ENCODE data around the gene UNC93A.

UNC93A gene

DNA sequence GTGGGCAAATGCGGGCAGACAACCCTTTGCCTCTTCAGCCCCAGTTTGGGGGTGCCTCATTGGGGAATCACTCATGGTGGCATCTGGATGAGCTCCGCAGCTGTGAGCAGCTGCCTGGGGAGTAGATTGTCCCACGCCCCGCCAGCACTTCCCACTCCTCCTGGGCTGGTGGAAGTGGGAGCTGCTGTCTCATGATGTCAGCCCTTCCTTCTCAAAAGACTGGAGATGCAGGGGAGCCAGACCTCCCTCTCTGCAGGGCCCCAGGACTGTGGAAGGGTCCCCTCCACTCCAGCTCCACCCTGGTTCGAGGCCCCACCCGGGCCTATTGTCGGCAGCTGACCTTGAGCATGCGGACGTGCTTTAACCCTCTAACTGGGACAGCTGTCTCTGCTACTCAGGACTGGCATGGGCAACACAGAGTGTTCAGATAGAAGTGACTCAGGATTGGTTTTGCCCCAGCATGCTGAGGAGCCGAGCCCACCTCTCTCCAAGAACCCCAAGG lies 2.0 kb downstream of the UNC93A start:
- no peak for DNase-seq (ENCODE audit: low read depth in 2 of 2, low spot score in 1 of 2)

DNA sequence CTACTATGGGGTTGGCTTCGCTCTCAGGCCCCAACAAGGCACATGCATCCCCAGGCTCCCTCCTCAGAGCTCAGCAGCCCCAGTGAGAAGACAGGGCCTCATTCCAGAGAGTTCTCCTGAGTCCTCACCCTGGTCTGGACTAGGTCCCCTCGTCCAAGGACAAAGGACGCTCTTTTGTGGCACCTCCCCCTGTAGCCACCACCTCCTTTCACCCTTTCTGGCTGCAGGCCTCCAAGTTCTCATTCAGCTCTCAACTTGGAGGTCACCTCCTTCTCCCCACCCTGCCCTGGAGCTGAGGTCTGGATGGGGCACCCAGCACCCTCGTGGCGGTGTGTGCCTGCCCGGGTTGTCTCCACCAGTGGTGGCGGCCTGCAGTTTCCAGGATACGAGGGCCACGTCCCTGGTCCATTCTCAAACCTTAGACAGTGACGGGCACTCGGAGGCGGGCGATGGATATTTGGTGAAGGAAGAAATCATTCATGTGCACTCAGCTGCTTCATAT lies 2.5 kb downstream of the UNC93A start:
- DNase-seq (ENCODE audit: low read depth in 2 of 2, low spot score in 1 of 2), result no peak

DNA sequence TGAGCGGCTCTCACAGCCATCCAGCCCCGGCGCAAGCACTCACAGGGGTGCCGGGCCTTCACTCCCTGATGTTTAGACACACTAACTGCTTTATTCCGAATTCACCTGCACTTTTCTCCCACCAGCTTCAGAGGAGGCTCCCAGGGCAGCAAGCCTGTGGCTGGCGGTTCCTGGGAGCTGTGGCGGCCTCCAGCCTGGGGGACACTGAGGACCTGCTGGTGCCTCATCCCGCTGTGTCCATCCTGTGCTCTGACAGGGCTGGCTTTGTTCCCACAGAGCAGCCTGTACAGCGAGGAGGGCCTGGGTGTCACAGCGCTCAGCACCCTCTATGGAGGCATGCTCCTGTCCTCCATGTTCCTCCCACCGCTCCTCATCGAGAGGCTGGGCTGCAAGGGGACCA lies 3.1 kb downstream of the UNC93A start:
- no peak for DNase-seq (ENCODE audit: low read depth in 2 of 2, low spot score in 1 of 2)

DNA sequence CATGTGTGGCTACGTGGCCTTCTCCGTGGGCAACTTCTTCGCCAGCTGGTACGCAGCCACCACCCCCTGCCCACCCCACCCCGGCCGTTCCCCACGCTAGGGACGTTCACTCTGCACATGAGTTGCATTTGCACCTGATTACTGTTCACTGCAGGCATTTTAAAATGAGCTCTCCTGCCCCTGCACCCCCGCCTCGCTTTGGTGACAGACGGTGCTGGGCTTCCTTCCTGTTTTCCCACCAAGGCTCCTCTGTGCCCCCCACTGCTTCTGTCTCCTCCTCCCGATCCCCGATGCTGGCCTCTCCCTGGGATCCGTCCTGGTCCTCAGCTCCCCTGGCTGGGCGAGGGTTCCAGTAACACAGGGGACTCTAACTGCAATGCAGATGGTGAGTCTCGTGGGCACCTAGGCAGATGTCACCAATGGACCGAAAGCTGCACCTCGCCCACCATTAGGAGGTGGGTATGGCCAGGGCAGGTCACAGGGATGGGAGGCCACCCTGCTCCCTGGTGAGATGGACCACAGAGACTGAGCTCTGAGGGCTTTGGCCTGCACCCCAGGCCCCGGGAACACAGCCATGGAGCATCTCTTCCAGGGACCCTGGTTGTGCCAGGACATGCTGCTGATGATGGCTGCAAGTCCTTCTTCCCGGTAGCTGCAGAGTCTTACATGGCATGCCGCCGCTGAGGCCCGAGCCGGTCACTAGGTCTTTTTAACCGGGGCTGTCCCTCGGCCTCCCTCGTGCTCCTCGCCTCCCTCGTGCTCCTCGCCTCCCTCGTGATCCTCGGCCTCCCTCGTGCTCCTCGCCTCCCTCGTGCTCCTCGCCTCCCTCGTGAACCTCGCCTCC lies 3.8 kb downstream of the UNC93A start:
- DNase-seq (ENCODE audit: low read depth in 2 of 2, low spot score in 1 of 2), result no peak

DNA sequence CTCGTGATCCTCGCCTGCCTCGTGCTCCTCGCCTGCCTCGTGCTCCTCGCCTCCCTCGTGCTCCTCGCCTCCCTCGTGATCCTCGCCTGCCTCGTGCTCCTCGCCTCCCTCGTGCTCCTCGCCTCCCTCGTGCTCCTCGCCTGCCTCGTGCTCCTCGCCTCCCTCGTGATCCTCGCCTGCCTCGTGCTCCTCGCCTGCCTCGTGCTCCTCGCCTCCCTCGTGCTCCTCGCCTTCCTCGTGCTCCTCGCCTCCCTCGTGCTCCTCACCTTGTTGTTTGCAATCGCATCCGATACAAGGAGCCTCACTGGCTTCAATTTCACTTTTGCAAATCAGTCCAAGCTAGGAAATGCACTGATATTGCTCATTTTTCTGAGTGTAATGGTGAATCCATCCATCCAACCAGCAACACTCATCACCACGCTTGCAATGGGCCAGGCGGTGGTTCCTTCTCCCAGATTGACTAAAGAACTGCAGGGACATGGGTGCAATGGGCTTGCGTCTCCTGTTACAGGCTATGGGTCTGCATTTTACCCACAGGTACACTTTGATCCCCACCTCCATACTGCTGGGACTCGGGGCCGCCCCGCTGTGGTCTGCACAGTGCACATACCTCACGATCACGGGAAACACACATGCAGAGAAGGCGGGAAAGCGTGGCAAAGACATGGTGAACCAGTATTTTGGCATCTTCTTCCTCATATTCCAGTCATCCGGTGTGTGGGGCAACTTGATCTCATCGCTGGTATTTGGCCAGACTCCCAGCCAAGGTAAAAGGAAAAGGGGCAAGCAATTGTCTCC lies 4.6 kb downstream of the UNC93A start:
- DNase-seq (ENCODE audit: low read depth in 2 of 2, low spot score in 1 of 2), result no peak

DNA sequence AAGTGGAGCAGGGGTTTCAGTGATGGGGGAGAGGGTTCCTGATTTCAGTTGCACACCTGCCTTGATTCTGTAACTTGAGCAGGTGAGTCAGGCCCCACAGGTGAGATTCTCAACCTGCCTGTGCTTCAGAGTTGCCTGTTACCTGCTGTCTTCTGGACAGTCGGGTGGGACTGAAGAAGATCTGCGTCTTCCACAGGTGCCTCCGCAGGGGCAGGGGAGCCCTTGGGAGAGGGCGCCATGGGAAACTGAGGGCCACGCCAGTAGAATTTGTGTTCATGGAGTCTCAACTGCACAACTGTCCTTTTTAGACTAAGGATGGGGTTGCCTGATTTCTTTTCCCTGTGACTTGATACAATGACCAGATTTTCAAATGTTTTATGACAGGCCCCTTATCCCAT lies 5.2 kb downstream of the UNC93A start:
- DNase-seq (ENCODE audit: low read depth in 2 of 2, low spot score in 1 of 2), result no peak

DNA sequence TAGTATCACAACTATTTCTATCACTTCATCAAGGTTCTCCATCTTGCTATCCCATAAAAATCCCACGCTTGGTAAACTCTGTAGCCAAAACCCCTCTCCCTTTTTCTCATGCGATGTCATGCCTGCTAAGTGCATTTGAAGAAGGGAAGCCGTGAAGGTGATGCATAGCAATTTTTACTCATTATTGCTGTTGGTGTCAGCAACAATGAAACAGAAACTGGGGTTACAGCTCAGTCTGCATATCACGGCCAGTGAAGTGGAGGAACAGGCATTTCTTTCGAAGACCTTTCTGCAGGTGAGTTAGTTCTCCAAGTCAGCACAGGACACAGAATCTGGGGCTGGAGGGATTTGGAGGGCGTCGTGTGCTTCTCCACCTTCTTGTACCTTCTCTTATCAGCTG lies 5.8 kb downstream of the UNC93A start:
- no peak for DNase-seq (ENCODE audit: low read depth in 2 of 2, low spot score in 1 of 2)

DNA sequence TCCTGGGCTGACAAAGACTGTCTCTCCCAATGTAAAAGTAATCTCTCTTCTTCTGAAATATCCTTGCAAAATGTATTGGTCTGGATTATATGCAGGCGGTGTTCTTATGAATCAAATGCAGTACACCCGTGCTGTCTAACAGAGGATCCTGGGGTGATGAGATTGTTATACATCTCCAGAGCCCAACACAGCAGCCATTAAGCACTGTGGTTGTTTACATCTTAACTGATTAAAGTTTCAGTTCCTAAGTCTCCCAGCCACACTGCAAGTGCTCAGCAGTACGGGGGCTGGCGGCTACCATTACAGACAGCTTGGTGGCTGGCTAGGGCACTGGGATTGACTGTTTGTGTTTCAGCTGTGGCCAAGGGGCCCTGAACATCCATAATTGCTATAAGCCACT lies 7.0 kb downstream of the UNC93A start:
- DNase-seq (ENCODE audit: low read depth in 2 of 2, low spot score in 1 of 2), result no peak

DNA sequence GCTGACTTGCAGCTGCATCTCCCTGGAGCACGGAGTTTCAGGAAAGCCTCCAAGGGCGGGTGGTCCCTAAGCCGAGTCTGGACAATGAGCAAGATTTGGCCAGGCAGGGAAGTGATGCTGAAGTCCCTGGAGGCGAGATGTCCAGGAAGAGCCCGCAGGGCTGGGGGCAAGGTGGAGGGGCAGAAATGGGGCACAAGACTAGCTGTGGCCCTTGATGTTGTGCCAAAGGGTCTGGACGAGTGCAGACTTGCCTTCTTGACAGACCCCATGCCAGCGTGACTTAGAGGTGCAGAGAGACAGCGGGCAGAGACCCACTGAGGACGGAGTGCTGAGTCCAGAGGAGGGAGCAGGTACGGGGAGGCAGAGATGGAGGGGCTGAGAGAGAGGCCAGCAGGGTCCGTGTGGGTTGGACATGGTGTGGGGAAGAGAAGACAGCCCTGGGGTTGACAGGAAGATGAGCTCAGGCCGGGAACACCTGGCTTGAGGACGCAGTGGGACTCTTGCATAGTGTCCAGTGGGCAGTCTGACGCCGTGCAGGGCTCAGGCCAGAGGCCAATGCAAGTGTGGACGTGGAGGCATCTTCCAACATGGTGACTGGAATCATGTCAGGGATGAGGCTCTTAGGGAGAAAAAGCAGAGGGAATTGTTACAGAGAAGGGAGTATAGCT lies 8.7 kb downstream of the UNC93A start:
- DNase-seq (ENCODE audit: low read depth in 2 of 2, low spot score in 1 of 2), result no peak

DNA sequence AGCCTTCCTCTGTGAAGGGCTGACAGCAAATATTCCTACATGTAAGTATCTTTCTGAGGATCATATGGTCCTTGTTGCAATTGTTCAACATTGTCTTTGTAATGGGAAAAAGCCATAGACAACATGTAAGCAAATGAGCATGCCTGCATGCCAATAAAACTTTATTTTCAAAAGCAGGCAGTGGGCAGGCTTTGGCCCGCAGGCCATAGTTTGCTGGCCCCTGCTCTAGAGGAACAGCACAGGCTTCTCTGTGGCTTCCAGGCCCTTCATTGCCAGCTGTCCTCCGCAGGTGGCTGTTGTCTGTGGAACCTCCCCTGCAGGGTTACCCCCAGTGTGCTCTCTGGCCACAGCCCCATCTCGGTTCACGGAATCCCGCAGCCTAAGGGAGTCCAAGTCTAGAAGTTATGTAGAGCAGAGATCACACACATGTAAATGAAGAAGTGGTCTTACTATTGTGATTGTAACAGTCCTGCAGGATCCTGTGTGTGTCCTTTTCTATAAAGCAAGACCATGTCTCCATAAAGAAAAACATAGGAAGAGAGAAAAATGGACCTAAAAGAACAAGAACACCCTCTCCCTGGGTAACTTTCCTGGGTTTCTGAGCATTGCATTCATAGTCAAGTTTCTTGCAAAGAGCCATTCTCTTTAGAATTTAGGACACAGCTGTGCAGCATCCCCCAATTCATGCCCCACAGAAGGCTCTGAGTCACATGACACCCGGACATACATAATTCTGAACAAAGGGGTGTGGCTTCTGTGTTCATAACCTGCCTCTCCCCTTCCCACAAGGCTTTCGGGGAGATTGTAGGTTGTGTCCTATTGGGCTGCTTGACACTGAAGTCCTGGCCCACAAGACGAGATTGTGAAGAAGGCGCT lies 10.0 kb downstream of the UNC93A start:
- DNase-seq (ENCODE audit: low read depth in 2 of 2, low spot score in 1 of 2), result no peak

DNA sequence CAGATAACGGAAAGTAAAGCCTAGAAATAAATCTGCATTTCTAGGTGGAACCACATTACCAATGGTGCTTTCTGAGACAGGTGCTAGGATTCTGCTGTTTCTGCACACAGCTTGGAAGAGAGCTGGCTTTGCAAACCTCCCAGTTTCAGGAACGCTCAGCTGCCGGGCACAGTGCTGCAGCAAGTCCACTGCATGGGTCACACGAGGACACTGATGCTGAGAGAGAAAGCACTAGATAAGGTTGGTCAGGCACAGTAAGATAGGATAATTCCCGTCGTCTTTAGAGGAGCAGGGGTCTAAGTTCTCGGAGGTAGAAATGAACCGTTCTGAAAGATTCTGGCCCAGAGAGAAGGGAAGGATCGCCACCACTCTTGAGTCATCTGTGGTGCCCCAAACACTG lies 11.0 kb downstream of the UNC93A start:
- DNase-seq (ENCODE audit: low read depth in 2 of 2, low spot score in 1 of 2), result no peak

DNA sequence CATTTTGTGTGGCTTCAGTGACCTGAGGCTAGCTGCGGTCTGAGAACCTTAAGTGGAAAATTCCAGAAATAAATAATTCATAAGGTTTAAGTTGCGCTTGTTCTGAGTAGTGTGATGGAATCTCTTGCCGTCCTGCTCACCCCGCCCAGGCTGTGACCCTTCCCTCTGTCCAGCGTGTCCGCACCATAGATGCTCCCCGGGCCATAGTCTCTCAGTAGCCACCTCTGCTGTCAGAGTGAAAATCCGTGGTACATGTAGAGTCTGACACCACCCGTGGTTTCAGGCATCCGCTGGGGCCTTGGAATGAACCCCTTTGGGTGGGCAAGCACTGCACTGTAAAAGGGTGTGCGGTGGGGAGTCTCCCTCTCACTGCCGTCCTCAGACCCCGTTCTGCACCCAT lies 11.7 kb downstream of the UNC93A start:
- DNase-seq (ENCODE audit: low read depth in 2 of 2, low spot score in 1 of 2), result no peak

DNA sequence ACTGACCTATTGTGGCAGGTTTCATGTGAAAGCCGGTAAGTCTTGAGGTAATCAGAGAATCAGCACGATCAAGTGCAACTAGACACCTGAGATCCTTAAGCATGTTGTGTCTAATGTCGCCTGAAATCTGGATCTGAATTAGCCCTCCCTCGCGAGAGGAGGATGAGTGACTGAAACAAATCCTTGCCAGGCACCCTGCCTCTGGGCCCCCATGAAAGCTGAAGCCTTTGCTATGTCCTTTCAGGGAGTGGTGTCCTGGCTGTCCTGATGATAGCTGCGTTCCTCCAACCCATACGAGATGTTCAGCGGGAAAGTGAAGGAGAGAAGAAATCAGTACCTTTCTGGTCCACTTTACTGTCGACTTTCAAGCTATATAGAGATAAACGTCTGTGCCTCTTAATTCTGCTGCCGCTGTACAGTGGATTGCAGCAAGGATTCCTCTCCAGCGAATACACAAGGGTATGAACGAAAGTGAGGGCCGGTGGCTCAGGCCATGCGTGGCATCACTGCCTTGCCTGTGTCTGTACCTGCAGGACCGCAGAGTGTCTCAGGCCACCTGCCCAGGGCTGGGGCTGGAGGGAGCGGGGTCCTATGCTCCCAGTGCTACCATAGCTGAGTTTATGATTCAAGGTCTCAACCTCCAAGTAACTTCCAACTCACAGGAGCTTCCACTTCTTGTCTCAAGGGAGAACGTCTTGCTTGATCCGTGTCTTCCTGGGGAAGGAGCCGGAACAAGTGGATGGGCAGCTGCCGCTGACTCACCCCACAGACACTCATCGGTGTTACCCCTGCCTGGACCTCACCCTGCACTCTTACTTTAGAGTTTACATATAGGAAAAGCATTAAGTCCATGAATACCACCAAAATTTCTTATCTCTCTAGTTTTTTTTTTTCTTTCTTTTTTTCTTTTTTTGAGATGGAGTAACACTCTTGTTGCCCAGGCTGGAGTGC lies 12.8 kb downstream of the UNC93A start:
- DNase-seq (ENCODE audit: low read depth in 2 of 2, low spot score in 1 of 2), result no peak

DNA sequence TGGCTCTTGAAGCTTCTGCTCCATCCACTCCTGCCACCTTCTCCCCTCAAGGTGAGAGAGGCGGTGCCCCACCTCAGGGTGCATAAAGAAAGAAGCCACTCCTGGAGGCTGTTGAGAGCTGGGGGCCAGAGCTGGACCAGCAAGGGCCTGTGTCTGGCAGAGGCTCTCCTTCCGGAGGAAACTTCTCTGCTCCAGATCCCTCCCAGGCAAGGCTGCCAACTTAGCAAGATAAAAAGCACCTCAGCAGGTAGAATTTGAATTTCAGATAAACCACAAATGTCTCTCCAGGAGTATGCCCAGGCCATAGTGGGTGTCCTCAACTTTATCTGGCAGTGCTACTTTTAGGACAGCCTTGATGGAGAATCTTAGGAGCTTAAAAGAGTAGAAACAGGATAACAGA lies 13.8 kb downstream of the UNC93A start:
- DNase-seq (ENCODE audit: low read depth in 2 of 2, low spot score in 1 of 2), result no peak

DNA sequence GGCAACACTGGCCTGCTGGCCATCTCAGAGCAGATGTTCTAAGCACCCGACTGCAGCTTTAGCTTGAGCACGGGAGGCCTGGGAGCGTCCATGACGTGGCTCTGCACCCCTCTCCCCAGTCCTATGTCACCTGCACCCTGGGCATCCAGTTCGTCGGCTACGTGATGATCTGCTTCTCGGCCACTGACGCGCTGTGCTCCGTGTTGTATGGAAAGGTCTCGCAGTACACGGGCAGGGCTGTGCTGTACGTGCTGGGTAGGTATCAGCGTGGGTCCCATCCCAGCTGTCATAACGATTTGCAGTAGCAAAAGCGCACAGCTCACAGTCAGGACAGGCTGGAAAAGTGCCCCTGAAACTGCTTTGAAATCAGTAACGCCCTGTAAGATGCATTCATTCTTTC lies 14.7 kb downstream of the UNC93A start:
- no peak for DNase-seq (ENCODE audit: low read depth in 2 of 2, low spot score in 1 of 2)

DNA sequence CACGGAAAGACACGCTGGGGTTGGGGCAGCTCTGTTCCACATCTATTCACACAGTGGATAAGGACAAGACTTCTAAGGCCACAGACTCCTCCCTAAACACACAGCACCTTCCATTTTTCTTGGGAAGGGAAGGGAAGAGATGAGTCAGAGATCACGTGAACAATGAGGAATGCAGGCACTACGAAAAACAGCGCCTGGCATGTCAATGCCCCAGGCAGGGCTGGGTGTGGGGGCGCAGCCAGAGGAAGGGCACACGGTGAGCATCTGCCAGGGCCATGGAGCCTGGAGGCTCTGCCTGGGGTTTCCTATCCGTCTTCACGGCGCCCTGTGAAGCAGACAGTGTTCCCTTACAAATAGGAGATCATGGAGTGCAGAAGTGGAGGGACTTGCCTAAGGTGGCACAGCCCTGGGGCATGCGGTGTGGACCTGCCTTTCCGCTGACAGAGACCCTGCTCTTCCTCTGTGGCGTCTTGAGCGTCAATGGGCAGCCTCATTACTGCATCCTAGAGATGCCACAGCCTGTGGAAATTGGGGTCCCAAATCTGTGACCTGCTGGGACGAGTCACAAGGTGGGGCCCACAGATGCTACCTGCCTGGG lies 15.4 kb downstream of the UNC93A start:
- no peak for DNase-seq (ENCODE audit: low read depth in 2 of 2, low spot score in 1 of 2)

DNA sequence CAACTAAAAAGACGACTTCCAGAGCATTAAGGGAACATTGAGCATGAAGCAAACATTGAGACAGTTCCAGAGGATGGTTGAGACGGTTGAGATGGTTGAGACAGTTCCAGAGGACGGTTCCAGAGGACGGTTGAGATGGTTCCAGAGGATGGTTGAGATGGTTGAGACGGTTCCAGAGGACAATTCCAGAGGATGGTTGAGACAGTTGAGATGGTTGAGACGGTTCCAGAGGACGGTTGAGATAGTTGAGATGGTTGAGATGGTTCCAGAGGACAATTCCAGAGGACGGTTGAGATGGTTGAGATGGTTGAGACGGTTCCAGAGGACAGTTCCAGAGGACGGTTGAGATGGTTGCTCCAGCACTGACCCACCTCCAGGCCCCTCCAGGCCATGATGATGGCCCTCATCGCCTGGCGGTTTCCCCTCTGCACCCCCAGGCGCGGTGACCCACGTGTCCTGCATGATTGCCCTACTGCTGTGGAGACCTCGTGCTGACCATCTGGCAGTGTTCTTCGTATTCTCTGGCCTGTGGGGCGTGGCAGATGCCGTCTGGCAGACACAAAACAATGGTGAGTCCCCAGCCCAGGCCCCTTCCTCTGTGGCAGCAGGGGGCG lies 16.3 kb downstream of the UNC93A start:
- DNase-seq (ENCODE audit: low read depth in 2 of 2, low spot score in 1 of 2), result no peak

DNA sequence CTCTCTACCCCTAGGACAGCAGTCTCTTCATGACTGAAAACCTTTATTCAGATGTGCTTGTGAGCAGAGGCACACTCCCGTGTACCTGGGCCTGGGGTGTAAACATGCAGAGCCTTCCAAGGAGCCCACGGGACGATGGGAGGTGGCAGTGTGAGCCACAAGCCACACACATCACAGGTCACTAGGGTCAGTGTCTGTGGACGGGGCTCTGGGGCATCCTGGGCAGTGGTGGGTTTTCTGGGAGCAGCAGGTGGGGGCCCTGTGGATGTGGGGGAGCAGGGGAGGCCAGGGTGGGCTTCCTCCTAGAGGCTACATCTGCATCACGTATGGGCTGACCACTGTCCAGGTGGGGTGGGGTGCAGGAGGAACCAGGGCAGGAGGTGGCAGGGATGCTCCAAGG lies 17.1 kb downstream of the UNC93A start:
- no peak for DNase-seq (ENCODE audit: low read depth in 2 of 2, low spot score in 1 of 2)
